HepG2 (cell line): ENCODE measurements around the gene TRMT112. TPM values are rescaled to one million over a fixed set of nuclear protein-coding genes. Genes with fewer than 3 reads are reported as not detected.
A peak's percentile ranks its signal among the peaks of the same experiment; 100 is the strongest.

Experiments
- AGO2 ChIP-seq: fragments of 200-400 bp; formaldehyde crosslinking; optimal IDR thresholded peaks from 2 replicates; pipeline ENCODE3; 2017; ENCODE audit warnings: mild to moderate bottlenecking, low read depth, low read length, moderate library complexity
- ATF2 ChIP-seq: sonication (generic); formaldehyde crosslinking; IDR thresholded peaks from 2 replicates; pipeline ENCODE4 v1.4.0; 2020; ENCODE audit warnings: missing genetic modification reagents
- CAMTA2 ChIP-seq: sonication (generic); formaldehyde crosslinking; IDR thresholded peaks from 2 replicates; pipeline ENCODE4 v1.4.0; 2020; ENCODE audit warnings: mild to moderate bottlenecking, missing genetic modification reagents, borderline replicate concordance
- DBP ChIP-seq: sonication (generic); formaldehyde crosslinking; IDR thresholded peaks from 2 replicates; pipeline ENCODE4 v1.4.0; 2020; ENCODE audit warnings: missing genetic modification reagents; ENCODE audit errors: not compliant biosample characterization
- JUND ChIP-seq: sonication (generic); formaldehyde crosslinking; IDR thresholded peaks from 2 replicates; pipeline ENCODE4 v1.8.0; 2022; ENCODE audit warnings: mild to moderate bottlenecking, missing genetic modification reagents
- PPARG ChIP-seq: conservative IDR thresholded peaks from 2 replicates; pipeline ENCODE4 v1.6.1; 2016; ENCODE audit warnings: missing biosample characterization, missing genetic modification reagents
- SOX5 ChIP-seq: IDR thresholded peaks from 2 replicates; pipeline ENCODE4 v1.6.1; 2016; ENCODE audit warnings: borderline replicate concordance
- TCF12 ChIP-seq, 2 experiments: fragments of 450-650 bp in 1 of 2; sonication (generic) in 1 of 2; formaldehyde crosslinking in 1 of 2; IDR thresholded peaks; 2 replicates each; pipeline versions ENCODE4 v1.6.1 to v1.8.0; 2017 to 2022; ENCODE audit warnings: antibody characterized with exemption in 1 of 2, mild to moderate bottlenecking in 1 of 2, missing genetic modification reagents in 1 of 2, moderate library complexity in 1 of 2
- TEF ChIP-seq: sonication (generic); formaldehyde crosslinking; IDR thresholded peaks from 2 replicates; pipeline ENCODE4 v1.5.0; 2020; ENCODE audit warnings: missing genetic modification reagents
- THYN1 ChIP-seq: sonication (generic); formaldehyde crosslinking; IDR thresholded peaks from 2 replicates; pipeline ENCODE4 v1.8.1; 2023; ENCODE audit warnings: low read depth, mild to moderate bottlenecking, moderate library complexity, missing genetic modification reagents, borderline replicate concordance
- ZNF20 ChIP-seq: sonication (generic); formaldehyde crosslinking; IDR thresholded peaks from 2 replicates; pipeline ENCODE4 v1.4.0; 2020; ENCODE audit warnings: mild to moderate bottlenecking, moderate library complexity, missing genetic modification reagents
- ZNF512 ChIP-seq: sonication (generic); formaldehyde crosslinking; IDR thresholded peaks from 2 replicates; pipeline ENCODE4 v1.4.0; 2020; ENCODE audit warnings: mild to moderate bottlenecking, missing genetic modification reagents
- ZNF678 ChIP-seq: sonication (generic); formaldehyde crosslinking; IDR thresholded peaks from 2 replicates; pipeline ENCODE4 v1.4.0; 2020; ENCODE audit warnings: mild to moderate bottlenecking, missing genetic modification reagents
- ZNF749 ChIP-seq: sonication (generic); formaldehyde crosslinking; IDR thresholded peaks from 2 replicates; pipeline ENCODE4 v1.8.0; 2022; ENCODE audit warnings: mild to moderate bottlenecking, missing genetic modification reagents, moderate library complexity, borderline replicate concordance
- polyA plus RNA-seq, 8 experiments: library from polyadenylated mRNA; depleted of rRNA in 3 of 8; stranded (reverse) in 7 of 8; unstranded in 1 of 8; fragments of >200 nt; fragmentation: Illumina TruSeq in 4 of 8; extraction: Trizol in 4 of 8; gene quantifications; 2 replicates each; pipeline versions ENCODE4 v1.2.1 to v1.2.3, GENCODE V29; 2011 to 2016; ENCODE audit warnings: low read depth in 4 of 8, missing spikeins in 1 of 8, mixed read lengths in 1 of 8; ENCODE audit not compliant: insufficient read depth in 1 of 8
- total RNA-seq, 5 experiments: library from RNA; depleted of rRNA; stranded (reverse); fragments of >200 nt; fragmentation: Illumina TruSeq; extraction: Trizol; gene quantifications; 2 replicates each; pipeline ENCODE4 v1.2.3, GENCODE V29; 2016; ENCODE audit warnings: low read depth in 1 of 5
- TF ChIP-seq, protein P1 (sequence below): sonication (generic); formaldehyde crosslinking; IDR thresholded peaks from 2 replicates; pipeline ENCODE4 v1.9.0; 2021; ENCODE audit warnings: missing genetic modification reagents, borderline replicate concordance
- TF ChIP-seq, protein P2 (sequence below): sonication (generic); formaldehyde crosslinking; IDR thresholded peaks from 2 replicates; pipeline ENCODE4 v1.4.0; 2020; ENCODE audit warnings: missing genetic modification reagents

The TRMT112 gene
- total and polyA plus RNA-seq, 2 of the 13 experiments (the other 11 are each of a cell fraction or from before 2014, with no cell fraction given): 186 to 409 TPM

DNA sequence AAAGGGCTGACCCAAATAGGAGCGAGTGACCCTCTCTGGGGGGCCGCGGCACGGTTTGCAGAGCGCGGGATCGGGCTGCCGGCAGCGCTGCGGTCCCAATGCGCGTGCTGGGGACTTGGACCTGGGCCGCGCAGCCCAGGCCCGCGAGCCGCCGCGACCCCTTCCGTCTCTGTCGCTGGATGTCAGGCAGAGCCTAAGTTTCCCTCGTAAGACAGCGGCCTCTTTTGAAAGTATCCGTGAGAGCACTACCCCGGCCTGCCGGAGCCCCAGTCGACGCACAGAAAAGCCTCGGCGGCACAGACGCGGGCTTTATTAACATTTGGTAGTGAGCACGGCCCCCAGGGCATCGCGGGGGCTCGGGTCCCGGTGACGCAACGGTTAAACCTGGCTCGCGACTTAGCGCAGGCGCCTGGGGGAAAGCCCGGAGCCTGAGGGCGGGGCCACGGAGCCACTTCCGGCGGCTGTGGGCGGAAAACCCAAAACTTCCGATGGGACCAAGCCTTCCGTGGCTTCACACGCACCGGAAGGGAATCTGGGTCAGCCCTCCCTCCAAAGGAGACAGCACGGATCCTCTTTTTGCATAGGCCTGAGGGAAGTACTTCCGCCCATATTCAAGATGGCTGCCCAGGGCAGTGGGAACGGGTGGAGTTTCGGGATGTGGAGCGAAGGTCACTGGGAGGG lies 47.7 kb downstream of the TRMT112 start (continued):
- peak; percentile 99 for TF ChIP-seq PPARG (CRISPR knock-in tag)
- no peak for TF ChIP-seq ZNF678 (CRISPR knock-in tag)
- TF ChIP-seq ZNF512 (CRISPR knock-in tag): no peak
- TF ChIP-seq TCF12 (IDR thresholded peaks at IDR 0.05): no peak
- no peak for TF ChIP-seq TCF12 (CRISPR knock-in tag; IDR thresholded peaks at IDR 0.05)
- TF ChIP-seq SOX5 (CRISPR knock-in tag): peak; percentile 40; the same call in 1 of the 2 replicates
- TF ChIP-seq ZNF749 (CRISPR knock-in tag): 0 out of 2 replicates have a peak, but pooled peaks have one; percentile 5
- peak; percentile 73; the same call in 1 of the 2 replicates for TF ChIP-seq ATF2
- TF ChIP-seq DBP (CRISPR knock-in tag): no peak
- TF ChIP-seq, protein P1, sequence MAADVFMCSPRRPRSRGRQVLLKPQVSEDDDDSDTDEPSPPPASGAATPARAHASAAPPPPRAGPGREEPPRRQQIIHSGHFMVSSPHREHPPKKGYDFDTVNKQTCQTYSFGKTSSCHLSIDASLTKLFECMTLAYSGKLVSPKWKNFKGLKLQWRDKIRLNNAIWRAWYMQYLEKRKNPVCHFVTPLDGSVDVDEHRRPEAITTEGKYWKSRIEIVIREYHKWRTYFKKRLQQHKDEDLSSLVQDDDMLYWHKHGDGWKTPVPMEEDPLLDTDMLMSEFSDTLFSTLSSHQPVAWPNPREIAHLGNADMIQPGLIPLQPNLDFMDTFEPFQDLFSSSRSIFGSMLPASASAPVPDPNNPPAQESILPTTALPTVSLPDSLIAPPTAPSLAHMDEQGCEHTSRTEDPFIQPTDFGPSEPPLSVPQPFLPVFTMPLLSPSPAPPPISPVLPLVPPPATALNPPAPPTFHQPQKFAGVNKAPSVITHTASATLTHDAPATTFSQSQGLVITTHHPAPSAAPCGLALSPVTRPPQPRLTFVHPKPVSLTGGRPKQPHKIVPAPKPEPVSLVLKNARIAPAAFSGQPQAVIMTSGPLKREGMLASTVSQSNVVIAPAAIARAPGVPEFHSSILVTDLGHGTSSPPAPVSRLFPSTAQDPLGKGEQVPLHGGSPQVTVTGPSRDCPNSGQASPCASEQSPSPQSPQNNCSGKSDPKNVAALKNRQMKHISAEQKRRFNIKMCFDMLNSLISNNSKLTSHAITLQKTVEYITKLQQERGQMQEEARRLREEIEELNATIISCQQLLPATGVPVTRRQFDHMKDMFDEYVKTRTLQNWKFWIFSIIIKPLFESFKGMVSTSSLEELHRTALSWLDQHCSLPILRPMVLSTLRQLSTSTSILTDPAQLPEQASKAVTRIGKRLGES (CRISPR knock-in tag): no peak
- no peak for TF ChIP-seq ZNF20 (CRISPR knock-in tag)
- no peak for TF ChIP-seq JUND
- peak; percentile 95 for TF ChIP-seq AGO2
- TF ChIP-seq CAMTA2 (CRISPR knock-in tag): no peak
- TF ChIP-seq, protein P2, sequence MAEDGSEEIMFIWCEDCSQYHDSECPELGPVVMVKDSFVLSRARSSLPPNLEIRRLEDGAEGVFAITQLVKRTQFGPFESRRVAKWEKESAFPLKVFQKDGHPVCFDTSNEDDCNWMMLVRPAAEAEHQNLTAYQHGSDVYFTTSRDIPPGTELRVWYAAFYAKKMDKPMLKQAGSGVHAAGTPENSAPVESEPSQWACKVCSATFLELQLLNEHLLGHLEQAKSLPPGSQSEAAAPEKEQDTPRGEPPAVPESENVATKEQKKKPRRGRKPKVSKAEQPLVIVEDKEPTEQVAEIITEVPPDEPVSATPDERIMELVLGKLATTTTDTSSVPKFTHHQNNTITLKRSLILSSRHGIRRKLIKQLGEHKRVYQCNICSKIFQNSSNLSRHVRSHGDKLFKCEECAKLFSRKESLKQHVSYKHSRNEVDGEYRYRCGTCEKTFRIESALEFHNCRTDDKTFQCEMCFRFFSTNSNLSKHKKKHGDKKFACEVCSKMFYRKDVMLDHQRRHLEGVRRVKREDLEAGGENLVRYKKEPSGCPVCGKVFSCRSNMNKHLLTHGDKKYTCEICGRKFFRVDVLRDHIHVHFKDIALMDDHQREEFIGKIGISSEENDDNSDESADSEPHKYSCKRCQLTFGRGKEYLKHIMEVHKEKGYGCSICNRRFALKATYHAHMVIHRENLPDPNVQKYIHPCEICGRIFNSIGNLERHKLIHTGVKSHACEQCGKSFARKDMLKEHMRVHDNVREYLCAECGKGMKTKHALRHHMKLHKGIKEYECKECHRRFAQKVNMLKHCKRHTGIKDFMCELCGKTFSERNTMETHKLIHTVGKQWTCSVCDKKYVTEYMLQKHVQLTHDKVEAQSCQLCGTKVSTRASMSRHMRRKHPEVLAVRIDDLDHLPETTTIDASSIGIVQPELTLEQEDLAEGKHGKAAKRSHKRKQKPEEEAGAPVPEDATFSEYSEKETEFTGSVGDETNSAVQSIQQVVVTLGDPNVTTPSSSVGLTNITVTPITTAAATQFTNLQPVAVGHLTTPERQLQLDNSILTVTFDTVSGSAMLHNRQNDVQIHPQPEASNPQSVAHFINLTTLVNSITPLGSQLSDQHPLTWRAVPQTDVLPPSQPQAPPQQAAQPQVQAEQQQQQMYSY (CRISPR knock-in tag): peak; percentile 39; the same call in 1 of the 2 replicates
- TF ChIP-seq THYN1: no peak
- no peak for TF ChIP-seq TEF (CRISPR knock-in tag)
